Esophagus muscularis mucosa (tissue), 4 donors: ENCODE results near the gene ZSCAN12. TPM values are rescaled to one million over a fixed set of nuclear protein-coding genes. Genes with fewer than 3 reads are reported as not detected.

Source experiments
- DNase-seq: peaks from one replicate; pipeline ENCODE4 v3.0.0-alpha.2; 2017; ENCODE audit errors: extremely low spot score
- H3K27ac ChIP-seq, 4 donors: fragments of 200-600 bp; sonication (generic); replicated peaks in 1 of 4; 1 replicate in 3 of 4; 2 replicates in 1 of 4; pipeline ENCODE4 v1.5.1; 2016 to 2019; ENCODE audit warnings: mild to moderate bottlenecking in 1 of 4
- H3K27me3 ChIP-seq, 4 donors: fragments of 200-600 bp; sonication (generic); one replicate each; pipeline versions ENCODE4 v1.5.1 to v1.6.0; 2016 to 2019
- H3K36me3 ChIP-seq, 4 donors: fragments of 200-600 bp; sonication (generic); one replicate each; pipeline ENCODE4 v1.5.1; 2016 to 2019
- H3K4me1 ChIP-seq, 4 donors: fragments of 200-600 bp; sonication (generic); one replicate each; pipeline ENCODE4 v1.5.1; 2016 to 2019
- H3K4me3 ChIP-seq, 4 donors: fragments of 200-600 bp; sonication (generic); 1 replicate in 2 of 4; 2 replicates in 2 of 4; pipeline ENCODE4 v1.5.1; 2016 to 2019; ENCODE audit warnings: mild to moderate bottlenecking in 4 of 4, moderate library complexity in 1 of 4
- H3K9me3 ChIP-seq, 4 donors: fragments of 200-600 bp; sonication (generic); 1 replicate in 3 of 4; 2 replicates in 1 of 4; pipeline ENCODE4 v1.5.1; 2016 to 2019
- EP300 ChIP-seq: sonication (generic); formaldehyde crosslinking; IDR thresholded peaks from one replicate; pipeline ENCODE4 v1.6.1; 2017; ENCODE audit warnings: antibody characterized with exemption
- POLR2A ChIP-seq: fragments of 450-650 bp; IDR thresholded peaks from one replicate; pipeline ENCODE4 v1.6.1; 2017; ENCODE audit warnings: antibody characterized with exemption, moderate library complexity, mild to moderate bottlenecking, low read depth
- POLR2AphosphoS5 ChIP-seq, 2 donors: sonication (generic); formaldehyde crosslinking; IDR thresholded peaks; one replicate each; pipeline ENCODE4 v1.6.1; 2017; ENCODE audit warnings: antibody characterized with exemption in 2 of 2
- WGBS: methylation state at CpG from one replicate; pipeline ENCODE4 v1.1.5; 2018; 5-methylcytosine and 5-hydroxymethylcytosine counted together
- intact Hi-C: fragments of 100-400 bp; cut with DNase I; formaldehyde crosslinking; loops from one replicate; pipeline ENCODE4 v1.15.1; 2023
- small RNA-seq, 3 donors: library from RNA; depleted of rRNA; stranded (forward); fragments of <200 nt; gene quantifications; one replicate each; pipeline ENCODE3, GENCODE V24; 2016
- total RNA-seq, 4 donors: library from RNA; depleted of rRNA; stranded (reverse); fragments of >200 nt; gene quantifications; one replicate each; pipeline versions ENCODE4 v1.1.0 to v1.2.1, GENCODE V29; 2016
- TF ChIP-seq, protein P1 (sequence below), 3 experiments: fragments of 200-600 bp in 2 of 3; fragments of 450-650 bp in 1 of 3; sonication (generic) in 2 of 3; IDR thresholded peaks; one replicate each; pipeline ENCODE4 v1.5.1; 2017 to 2019; ENCODE audit warnings: antibody characterized with exemption in 3 of 3, mild to moderate bottlenecking in 2 of 3, moderate library complexity in 1 of 3

ZSCAN12 gene
- total RNA-seq, 4 donors from 2014 or later = 4.0 to 5.7 (median 4.6) TPM

DNA sequence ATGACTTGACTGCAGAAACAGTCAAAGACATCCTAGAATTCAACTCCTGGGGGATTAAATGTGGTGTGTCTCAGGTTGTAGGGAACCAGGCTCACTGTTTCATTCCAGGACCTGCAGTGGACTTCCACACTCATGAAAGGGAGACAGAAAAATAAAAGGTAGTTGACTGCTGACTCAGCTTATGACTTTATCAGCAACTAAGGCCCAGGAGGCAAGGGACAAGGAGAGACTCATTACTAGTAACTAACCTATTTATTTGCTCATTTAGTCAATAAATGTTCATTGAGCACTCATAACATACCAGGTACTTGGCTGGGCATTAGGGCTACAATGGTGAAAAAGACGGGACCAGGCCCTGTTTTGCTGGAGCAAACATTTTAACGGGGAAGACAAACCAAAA, 66.5 kb downstream of the ZSCAN12 start:
- intact Hi-C loops = loop anchor here (5.0 kb wide), 1 partner anchor 51 kb away; the partner anchor contains the start of gene PGBD1
- Histone ChIP-seq H3K9me3 (peaks cover 0 to 9% (median 2%) of the 10 kb centered on the region in 4 donors), H3K27ac (peak overlapping the region in 2 of 4 donors; percentile 3 to 96), H3K36me3 (peaks cover 8 to 12% (median 10%) of the 10 kb centered on the region in 4 donors), H3K4me1 (peaks cover 11 to 34% (median 26%) of the 10 kb centered on the region in 4 donors), H3K4me3 (no peak overlapping the region), H3K27me3 (no peaks in the 10 kb centered on the region)
- no peak for TF ChIP-seq POLR2AphosphoS5 (IDR thresholded peaks at IDR 0.05)
- DNase-seq = no peak
- WGBS = 93% methylated on average over 2 of the region's 2 CpGs

GRCh38 chr6:28330041-28330440, 69.5 kb downstream of the ZSCAN12 start:
- Histone ChIP-seq H3K4me1 (peaks cover 0 to 16% (median 11%) of the 10 kb centered on the region in 4 donors), H3K36me3 (peaks cover 32 to 42% (median 38%) of the 10 kb centered on the region in 4 donors), H3K27ac (no peak overlapping the region), H3K27me3 (no peaks in the 10 kb centered on the region), H3K9me3 (peaks cover 3 to 34% (median 29%) of the 10 kb centered on the region in 4 donors), H3K4me3 (no peak overlapping the region)
- intact Hi-C loops = loop anchor here (5.0 kb wide), 1 partner anchor 48 kb away; the partner anchor contains the start of gene PGBD1
- 83% methylated on average over 1 of the region's 1 CpG for WGBS
- TF ChIP-seq, protein P1, sequence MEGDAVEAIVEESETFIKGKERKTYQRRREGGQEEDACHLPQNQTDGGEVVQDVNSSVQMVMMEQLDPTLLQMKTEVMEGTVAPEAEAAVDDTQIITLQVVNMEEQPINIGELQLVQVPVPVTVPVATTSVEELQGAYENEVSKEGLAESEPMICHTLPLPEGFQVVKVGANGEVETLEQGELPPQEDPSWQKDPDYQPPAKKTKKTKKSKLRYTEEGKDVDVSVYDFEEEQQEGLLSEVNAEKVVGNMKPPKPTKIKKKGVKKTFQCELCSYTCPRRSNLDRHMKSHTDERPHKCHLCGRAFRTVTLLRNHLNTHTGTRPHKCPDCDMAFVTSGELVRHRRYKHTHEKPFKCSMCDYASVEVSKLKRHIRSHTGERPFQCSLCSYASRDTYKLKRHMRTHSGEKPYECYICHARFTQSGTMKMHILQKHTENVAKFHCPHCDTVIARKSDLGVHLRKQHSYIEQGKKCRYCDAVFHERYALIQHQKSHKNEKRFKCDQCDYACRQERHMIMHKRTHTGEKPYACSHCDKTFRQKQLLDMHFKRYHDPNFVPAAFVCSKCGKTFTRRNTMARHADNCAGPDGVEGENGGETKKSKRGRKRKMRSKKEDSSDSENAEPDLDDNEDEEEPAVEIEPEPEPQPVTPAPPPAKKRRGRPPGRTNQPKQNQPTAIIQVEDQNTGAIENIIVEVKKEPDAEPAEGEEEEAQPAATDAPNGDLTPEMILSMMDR (IDR thresholded peaks at IDR 0.05) = no peak
- TF ChIP-seq POLR2A (no peak), POLR2AphosphoS5 (IDR thresholded peaks at IDR 0.05) (no peak), EP300 (no peak)
- no peak for DNase-seq

Small RNAs within 50 kb of the gene (small RNA-seq; reads per million reads assigned to genes)
- 0 reads per million in 3 donors for gene RNU2-45P

Other genes with a start within 250 kb of the ZSCAN12 start
- gene ZSCAN9, start 174.5 kb downstream of the ZSCAN12 start, total RNA-seq = 10 to 100 TPM; 11.4 to 15.4 (median 12.0) TPM
- 1 to 10 TPM; 1.7 to 5.4 (median 4.4) TPM for gene ZKSCAN4, start 147.5 kb downstream of the ZSCAN12 start, total RNA-seq
- gene NKAPL, start 140.4 kb downstream of the ZSCAN12 start, total RNA-seq = 1 to 10 TPM; 2.8 to 6.7 (median 4.7) TPM
- 10 to 100 TPM; 15.1 to 28.2 (median 24.1) TPM for gene ZSCAN26, start 132.6 kb downstream of the ZSCAN12 start, total RNA-seq
- gene PGBD1, start 118.2 kb downstream of the ZSCAN12 start, total RNA-seq = 1 to 10 TPM; 5.8 to 8.7 (median 7.1) TPM
- 10 to 100 TPM; 13.1 to 39.1 (median 24.1) TPM for gene ZSCAN31, start 63.6 kb downstream of the ZSCAN12 start, total RNA-seq
- gene ZKSCAN3, start 49.8 kb downstream of the ZSCAN12 start, total RNA-seq = 10 to 100 TPM in 1 of 4 donors, 1 to 10 TPM in 3; 2.8 to 10.4 (median 6.4) TPM
- gene ZSCAN23, start 43.7 kb upstream of the ZSCAN12 start, total RNA-seq = 1 to 10 TPM; 1.0 to 2.9 (median 2.1) TPM
- not detected for gene GPX6, start 116.0 kb upstream of the ZSCAN12 start, total RNA-seq
- not detected for gene GPX5, start 126.1 kb upstream of the ZSCAN12 start, total RNA-seq